HG02943 (cell line): ENCODE measurements around the gene RAE1.
"Not testable (repeated sequence)": the region's sequence is repeated elsewhere in the genome, so short reads cannot be mapped to it uniquely, and the experiment has no call there.

Source experiments
- ATAC-seq: cut with Tn5 transposase; IDR thresholded peaks from one replicate; pipeline ENCODE4 v1.9.1; 2021; ENCODE audit warnings: mild to moderate bottlenecking, low read depth, moderate library complexity; ENCODE audit not compliant: unreplicated experiment

RAE1 gene

DNA sequence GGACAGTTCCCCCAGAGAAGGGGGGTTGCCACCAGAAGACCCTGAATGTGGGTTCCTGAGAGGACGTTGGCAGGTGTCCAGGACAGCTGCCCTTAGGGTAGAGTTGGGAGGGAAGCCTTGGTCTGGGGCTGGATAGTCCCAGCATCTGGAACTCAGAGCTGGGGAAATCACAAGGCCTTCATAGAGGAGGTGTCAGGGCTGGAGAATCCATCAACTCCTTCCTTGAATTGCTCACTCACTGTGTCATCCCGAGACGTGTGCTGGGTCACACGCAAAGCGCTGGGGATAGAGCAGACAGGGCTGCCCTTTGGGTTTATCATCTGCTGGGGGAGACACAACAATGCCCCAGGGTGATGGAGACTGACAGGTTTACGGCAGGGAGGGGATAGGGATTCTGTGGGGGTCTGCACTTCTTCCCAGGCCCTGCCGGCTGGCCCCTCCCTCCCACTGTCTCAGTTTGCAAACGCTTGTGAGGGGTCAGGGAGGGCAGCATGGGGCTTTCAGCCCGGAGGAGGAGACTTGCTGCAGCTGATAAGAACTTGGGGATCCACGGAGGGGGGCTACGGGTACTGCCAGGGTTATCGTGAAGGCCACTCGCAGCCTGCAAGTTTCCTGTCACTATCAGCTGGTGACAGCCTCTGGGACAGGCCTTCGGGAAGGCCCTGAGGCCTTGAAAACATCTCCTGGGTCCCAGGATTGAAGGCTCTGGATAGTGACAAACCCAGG lies 58.8 kb downstream of the RAE1 start:
- no peak for ATAC-seq

DNA sequence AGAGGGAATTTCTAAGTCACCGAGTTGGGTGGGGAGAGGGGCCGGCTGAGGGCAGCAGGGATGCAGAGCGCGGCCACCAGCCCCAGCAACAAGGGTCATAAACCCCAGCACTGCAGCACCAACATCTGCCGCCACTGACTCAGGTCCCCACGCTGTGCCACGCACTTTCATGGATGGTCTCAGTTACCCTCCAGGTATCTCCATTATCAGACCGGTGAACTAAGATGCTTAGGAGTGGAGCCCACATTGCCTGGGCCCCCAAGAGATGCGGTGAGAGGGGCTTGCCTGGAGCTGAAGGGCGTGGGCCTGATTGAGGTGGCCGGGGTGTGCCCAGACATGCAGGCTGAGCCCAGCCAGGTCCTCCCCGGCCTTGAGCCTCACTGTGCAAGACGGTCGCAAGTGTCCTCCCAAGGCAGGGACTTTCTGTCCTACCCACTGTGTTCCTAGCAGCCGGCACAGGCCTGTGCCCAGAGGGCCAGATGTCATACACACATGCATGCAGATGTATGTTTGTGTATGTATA lies 59.4 kb downstream of the RAE1 start:
- no peak for ATAC-seq

DNA sequence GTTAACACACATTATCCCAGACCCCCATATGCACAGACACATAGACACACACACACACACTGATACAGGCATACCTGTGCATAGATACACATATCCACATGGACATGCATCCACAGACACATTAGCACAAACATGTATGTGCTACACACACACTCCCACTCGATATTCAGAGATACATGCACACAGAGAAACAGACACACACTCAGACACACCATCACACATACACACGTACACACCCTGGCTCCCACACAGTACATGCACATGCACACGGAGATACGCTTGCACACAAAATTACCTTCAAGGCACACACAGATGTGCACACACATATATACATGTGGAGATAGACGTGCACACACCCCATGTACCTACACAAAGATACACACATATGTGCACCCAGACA lies 59.9 kb downstream of the RAE1 start:
- no peak for ATAC-seq

DNA sequence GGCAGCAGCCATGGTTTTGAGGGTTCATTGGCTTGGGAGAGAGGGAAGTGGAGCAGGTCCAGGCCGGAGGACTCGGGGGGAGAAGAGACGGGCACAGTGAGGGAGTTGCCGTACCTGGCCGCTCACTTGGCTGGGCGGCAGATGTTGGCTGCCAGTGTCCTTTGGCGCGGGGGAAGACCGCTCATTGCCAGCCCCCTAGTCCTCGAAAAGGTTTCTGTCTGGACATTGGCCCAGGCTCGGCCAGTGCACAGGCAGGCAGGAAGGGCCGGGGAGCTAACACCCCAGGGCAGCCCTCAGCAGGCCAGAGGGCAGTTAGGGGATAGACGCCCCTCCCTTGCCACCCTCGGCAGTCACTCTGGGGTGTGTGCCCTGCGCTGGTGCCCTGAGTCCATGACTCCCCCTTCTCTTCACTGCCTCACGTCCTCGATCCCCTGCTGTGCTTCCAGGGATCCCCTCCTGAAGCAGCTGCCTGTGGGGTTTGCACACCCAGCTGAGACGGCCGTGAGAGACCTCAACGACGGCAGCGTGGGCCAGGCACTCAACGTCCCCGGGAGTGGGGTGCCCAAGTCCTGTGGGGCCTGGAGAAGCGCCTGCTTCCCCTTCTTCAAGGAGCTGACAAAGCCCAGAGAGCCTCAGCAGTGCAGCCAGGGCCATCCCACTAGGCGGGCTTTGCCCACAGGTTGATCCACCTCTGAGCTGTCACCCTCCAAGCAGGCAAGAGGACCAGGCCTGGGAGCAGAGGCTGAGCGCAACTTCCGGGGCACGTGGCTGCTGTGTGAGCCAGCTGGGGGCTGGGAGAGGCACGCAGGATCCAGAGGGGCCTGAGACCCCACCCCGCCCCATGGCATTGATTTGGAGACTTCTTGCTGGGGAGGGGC lies 60.6 kb downstream of the RAE1 start:
- ATAC-seq: no peak

DNA sequence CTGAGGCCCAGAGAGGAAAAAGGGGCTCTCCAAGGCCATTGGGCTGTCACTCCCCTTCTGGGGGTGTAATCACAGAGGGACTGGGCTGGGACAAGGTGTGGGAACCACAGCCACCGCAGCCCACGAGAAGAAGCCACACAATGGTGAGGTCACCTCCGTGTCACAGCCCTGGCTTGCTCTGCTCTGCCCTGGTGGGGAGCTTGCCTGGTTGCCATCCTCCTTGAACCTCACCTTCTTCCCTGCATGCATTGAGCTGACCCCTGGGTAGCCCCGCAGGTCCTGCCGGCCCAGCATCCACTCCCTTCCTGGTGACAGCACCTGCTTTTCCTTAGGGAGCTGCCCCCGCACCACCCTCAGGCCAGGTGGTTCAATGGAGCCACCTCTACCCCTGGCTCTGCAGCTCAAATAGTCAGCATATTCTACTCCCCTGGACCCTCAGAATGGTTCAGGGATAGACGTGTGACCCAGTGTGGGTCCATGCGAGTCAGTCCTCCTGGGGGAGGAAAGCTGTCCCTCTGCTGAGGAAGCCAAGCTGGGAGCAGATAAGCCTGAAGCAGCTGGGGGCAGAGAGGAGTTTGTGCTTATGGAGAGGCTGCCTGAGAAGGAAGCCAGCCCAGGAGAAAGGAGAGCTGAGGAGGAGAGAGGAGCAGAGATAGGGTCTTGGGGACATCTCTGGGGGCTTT lies 61.4 kb downstream of the RAE1 start:
- ATAC-seq: no peak

DNA sequence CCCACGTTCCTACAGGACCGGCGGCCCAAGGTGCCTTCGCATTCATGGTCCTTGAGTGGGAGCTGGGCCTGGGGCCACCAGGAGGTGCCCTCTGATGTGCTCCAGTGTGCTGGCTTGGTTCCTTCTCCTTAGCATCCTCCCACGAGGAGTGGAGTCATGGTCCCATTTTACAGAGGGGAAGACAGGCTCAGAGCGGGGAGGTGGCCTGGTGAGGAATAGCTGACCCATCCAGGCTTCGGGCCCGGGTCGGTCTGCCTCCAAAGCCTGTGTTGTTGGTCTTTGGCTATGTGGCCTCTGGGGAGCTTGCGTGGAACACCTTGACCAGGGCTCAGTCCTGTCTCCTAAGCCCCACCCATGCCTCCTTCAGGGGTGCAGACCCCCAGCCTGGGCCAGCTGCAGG lies 62.9 kb downstream of the RAE1 start:
- ATAC-seq: no peak

DNA sequence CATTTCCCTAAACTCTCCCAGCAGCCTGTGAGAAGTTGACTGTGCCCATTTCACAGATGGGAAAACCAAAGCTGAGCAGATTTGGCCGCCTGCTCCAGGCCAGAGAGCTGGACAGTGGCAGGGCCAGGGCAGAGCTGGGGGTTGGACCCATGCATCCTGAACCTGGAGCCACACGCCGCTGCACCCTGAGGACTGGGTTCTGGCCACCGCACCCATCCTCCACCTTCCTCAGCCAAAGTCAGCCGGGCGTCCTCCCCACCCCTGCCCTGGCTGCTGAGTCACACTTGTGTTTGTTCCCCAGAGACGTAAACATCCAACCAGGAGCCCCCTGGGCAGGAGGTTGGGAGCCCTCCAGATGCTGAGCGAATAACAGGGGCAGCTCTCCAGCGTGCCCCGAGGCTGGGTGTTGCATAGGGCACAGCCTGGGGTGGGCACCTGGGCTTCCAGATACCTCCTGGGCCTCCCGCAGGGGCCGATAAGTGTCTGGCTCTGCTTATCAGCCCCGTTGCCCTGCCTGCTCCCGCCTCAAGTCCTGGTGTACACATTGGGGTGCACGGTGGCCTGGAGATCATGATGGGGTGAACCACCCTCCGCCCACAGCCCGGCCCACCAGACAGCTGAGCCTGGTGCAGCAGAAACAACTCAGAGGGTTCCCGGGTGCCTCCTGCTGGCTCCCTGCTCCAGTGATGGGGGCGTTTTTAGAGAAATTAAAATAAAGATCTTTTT lies 64.0 kb downstream of the RAE1 start:
- no peak for ATAC-seq

DNA sequence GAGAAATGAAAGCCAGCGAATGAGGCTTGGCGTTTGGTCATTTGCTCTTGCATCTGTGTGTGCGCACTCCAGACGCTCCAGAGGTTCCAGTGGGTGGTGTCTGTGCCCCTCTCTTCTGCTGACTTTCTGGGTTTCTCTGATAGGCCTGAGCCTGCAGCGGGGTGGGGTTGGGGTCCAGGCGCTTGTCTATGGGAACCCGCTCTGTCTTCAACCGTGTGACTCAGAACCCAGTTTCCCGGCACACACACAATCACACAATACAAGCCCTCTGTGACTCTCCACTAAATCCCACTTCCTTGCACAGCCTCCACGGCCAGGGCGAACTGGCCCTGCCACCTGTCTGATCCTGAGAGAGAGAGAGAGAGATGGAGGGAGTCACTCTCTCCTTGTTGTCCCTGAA lies 64.7 kb downstream of the RAE1 start:
- ATAC-seq: no peak

DNA sequence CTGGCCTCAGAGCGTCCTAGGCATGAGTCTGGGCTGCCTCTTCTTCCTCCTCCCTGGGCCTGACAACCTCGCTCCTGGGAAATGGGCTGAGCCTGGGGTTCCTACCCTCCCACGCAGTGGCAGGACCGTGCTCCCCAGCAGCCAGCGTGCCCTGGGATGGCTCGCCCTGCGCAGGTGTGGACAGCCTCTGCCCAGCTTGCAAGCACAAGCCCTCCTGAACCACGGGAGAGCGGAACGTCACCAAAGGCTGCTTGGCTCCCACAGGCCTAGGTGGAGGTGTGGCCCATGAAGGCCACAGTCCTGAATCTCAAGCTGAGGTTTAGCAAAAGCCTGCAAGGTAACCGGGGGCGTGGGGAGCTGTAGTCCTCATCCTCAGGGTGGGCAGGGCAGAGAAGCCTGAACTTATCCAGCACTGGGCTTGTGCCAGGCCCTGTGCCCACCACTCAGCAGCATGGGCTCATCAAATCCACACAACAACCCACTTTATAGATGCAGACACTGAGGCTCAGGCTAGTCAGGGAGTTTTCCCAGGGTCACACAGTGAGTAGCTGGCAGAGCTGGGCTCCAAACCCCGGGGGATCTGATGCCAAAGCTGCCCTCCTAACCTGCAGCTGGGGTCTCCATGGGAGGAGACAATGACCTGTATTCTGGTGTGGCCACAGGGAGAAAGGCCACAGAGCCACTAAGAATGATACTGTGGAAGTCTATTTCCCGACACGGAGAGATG lies 65.4 kb downstream of the RAE1 start:
- ATAC-seq: no peak

DNA sequence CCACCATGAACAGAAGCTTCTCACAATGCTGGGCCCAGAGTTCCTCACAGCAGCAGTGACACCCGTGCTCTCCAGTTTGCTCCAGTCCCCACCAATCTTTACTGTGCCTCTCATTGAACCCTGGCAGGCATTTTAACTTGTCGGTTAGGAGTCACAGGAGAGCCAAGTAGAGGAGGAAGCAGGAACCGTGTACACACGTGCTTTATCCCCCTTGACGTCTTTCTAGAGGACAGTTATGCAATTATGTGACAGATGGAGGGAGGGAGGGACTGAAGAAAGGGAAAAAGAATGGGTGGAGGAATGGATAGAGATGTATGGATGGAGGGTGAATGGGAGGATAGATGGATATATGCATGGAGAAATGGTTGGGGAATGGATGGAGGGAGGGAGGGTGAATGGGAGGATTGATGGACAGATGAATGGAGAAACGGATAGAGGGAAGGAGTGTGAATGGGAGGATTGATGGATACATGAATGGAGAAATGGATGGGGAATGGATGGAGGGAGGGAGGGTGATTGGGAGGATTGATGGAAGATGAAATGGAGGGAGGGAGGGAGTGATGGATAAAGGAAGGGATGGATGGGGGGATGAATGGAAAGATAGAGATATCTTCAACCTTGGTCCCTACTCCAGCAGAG lies 66.1 kb downstream of the RAE1 start:
- no peak for ATAC-seq

DNA sequence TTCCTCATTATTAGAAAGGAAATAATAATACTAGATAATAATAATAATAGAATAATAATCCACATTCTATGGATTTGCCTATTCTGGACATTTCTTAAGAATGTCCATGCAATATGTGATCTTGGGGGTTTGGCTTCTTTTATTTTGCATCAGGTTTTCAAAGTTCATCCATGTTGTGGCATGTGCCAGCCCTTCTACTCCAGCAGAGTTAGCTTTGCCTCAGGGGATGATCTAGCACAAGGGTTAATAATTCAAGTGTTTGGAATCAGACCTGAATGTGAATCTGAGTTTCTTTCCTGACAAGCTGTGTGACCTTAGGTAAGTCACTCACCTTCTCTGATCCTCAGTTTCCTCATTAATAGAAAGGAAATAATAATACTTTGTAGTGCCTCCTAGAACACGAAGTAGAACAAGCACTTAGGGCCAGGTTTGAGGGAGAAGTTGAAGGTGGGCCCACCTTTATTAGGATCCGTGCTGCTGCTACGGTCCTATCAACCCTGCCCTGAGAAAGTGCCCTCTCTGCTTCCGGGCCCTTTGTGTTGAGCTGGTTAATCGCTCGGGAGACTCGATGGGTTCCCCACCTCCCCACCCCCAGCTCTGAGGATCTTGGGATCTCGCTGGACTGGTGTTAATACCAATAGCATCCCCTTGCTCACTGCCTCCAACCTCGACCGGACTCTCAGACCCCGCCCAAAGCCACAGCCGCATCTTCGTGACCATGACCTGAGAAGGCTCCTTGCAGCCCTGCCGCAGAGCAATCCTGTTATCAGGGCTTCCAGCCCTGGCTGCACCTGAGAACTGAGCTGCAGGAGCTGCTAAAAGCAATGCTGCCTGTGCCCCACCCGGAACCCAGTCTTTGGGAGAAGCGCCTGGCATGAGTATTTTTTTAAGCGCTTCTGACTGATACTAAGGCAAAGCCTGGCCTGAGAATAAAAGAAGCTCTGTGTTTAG lies 67.0 kb downstream of the RAE1 start:
- no peak for ATAC-seq

DNA sequence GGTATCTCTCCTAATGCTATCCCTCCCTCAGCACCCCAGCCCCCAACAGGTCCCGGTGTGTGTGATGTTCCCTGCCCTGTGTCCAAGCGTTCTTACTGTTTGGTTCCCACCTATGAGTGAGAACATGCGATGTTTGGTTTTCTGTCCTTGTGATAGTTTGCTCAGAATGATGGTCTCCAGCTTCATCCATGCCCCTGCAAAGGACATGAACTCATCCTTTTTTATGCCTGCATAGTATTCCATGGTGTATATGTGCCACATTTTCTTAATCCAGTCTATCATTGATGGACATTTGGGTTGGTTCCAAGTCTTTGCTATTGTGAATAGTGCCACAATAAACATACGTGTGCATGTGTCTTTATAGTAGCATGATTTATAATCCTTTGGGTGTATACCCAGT lies 68.4 kb downstream of the RAE1 start:
- not testable (repeated sequence) for ATAC-seq

DNA sequence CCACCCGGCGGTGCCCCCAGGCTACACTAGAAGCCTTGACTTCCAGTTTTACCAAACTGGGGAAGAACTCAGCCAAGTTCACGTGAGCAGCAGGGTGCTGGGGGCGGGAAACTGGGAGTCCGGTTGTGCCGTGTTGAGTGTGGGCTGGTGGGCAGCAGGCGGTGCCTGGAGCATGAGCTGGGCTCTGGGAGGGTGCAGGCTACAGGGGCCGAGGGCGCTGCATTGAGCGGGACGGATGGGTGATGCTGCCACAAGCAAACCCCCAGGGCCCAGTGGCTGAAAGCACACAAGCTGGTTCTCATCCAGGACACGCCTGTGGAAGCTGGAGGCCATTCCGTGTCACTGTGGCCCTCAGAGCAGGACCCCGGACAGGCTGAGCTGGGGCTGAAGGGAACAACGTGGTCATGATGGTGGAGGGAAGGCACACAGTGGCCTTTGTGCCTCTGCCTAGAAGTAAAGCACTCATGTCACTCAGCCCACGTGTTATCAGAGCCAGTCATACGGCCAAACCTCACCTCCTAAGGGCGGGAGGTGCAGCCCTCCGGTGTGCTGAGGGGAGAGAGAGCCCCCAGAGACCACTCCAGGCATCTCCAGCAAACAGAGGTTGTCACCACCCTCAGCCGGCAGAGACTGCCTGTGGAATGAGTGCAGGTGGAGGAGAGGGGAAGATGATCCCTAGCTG lies 69.7 kb downstream of the RAE1 start:
- no peak for ATAC-seq

DNA sequence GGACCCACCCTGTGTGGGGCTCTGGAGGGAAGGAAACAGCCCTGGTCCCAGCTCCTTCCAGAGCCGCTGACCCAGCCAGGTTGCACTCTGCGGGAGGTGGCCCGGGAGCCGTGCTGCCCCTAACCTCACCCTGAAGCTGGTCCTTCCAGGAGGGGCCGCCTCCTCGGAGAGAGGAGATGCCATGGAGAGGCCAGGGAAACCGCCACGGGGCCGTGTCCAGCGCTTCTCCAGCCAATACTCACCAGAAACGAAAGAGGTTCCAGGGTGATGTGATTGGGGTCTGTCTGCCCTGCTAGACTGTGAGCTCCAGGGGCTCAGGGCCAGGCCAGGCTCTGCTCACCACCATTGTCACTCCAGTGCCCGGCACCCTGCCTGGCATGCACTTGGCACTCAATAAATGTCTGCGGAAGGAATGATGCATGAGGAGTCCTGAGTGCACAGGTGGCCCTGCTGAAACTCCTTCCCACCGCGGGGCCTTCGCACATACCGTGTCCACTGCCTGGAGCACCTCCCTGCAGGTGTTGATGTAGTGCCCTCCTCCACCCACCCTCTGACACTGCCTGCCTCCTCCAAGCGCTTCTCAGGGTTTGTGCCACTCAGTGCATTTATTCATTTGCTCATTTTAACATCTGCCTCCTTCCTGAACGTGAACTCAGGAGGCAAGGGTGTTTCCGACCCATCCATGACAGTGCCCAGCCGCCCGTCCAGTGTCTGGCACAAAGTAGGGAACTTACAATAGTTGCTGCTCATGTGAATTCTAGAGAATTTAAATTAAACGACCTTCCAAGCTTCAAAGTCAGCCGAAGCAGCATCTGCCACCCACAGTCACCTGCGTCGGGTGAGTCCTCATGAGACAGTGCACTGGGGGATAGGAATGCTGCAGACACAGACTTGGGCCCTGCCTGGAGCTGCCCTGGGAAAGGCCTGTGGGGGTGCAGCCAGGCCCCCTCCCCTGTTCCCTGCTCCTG lies 70.5 kb downstream of the RAE1 start:
- ATAC-seq: no peak

DNA sequence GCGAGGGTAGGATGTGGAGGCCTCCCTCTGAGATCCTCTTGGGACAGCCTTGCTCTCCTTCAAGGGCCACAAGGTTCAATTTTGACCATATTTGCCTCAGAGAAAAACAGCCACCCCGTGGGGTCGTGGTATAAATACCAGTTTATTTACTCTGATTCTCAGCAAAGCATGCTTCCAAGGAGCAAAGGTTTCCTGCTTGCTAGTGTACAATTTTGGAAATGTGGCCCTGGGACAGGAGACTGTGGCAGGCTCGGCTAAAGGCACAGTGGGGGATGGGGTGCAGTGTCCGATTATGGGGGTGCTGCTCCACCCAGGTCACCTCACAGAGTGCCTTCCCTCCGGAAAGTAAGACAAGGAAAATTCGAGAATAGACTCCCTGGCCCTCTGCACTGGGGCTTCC lies 71.2 kb downstream of the RAE1 start:
- no peak for ATAC-seq

DNA sequence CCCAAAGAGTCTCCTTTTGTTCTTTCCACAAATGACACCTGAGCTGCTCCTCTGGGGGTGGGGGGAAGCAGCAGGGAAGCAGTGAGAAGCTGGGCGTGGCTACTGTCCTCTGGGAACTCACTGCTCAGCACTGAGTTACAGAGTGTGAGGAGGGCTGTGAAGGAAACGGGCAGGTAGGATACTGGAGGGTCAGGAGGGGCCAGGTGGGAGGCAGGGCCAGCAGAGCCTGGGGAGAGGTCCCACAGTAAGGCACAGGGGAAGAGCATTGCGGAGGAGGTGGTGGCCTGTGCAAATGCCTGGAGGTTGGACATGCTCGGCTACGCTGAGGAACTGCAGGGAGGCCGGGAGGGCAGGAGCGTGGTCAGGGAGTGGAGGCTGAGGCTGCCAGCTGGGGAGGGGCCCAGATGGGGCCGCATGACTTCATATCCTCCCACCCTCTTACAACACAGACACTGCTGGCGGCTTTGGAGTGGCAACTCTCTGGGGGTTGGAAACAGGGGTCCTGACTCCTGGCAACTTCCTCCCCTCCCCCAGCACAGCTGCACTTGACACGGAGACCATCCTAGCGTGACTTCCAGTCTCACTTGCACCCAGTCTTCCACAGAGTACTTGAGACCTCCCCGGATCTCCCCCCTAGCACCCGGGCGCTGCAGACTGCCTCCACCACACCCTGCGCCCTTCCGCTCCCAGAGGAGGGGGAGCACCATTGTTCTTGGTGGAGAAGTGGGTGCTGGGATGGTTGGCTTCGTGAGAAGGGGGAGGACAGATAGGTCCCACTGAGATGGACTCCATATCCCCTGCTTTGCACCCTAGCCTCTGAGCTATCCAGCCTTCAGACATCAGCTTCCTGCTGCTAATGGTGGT lies 74.3 kb downstream of the RAE1 start:
- no peak for ATAC-seq
